ENCODE results near the gene SELENON. TPM values are rescaled to one million over a fixed set of nuclear protein-coding genes. Genes with fewer than 3 reads are reported as not detected.

Gene SELENON
- total RNA-seq, 4 donors from 2014 or later = 20.0 to 51.0 (median 43.3) TPM

DNA sequence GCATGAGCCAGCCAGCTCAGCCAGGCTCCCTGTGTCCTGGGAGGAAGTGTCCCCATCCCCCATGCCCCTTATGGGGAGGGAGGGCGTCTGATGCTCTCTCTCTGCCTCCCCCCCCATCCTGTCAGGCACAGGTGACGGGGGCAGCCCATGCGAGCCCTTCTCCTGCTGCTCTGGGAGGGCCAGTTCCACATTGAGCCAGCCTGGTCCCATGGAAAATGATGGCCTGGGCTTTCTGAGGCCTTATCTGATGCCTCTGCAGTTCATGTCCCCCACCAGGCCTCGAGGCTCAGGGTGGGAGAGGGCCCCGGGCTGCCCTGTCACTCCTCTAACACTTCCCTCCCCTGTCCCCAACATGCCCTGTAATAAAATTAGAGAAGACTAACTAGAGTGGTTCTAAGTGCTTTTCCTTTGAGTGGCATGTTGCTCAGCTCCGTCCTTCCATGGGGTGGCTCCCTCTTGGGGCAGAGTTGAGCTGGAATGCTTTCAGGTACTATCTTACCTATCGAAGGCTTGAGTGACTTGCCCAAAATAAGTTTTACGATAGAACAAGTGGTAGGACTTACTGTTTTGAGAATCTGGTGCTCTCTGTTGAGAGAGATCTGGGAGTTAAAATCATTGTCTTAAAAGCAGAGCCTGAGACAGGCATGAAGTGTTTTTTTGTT, 18.0 kb downstream of the SELENON start:
- Histone ChIP-seq H3K27ac (peak overlapping the region; percentile 39 to 99 (median 96)), H3K4me3 (no peak overlapping the region), H3K4me1 (peaks cover 26 to 38% of the 10 kb centered on the region in 2 donors), H3K36me3 (peaks cover 0 to 40% of the 10 kb centered on the region in 2 donors), H3K27me3 (no peaks in the 10 kb centered on the region), H3K9me3 (no peaks in the 10 kb centered on the region)
- TF ChIP-seq, protein P1, sequence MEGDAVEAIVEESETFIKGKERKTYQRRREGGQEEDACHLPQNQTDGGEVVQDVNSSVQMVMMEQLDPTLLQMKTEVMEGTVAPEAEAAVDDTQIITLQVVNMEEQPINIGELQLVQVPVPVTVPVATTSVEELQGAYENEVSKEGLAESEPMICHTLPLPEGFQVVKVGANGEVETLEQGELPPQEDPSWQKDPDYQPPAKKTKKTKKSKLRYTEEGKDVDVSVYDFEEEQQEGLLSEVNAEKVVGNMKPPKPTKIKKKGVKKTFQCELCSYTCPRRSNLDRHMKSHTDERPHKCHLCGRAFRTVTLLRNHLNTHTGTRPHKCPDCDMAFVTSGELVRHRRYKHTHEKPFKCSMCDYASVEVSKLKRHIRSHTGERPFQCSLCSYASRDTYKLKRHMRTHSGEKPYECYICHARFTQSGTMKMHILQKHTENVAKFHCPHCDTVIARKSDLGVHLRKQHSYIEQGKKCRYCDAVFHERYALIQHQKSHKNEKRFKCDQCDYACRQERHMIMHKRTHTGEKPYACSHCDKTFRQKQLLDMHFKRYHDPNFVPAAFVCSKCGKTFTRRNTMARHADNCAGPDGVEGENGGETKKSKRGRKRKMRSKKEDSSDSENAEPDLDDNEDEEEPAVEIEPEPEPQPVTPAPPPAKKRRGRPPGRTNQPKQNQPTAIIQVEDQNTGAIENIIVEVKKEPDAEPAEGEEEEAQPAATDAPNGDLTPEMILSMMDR (IDR thresholded peaks at IDR 0.05 in 4 of 5, conservative IDR thresholded peaks at IDR 0.05 in 1 of 5) = no peak
- no peak for TF ChIP-seq POLR2A (IDR thresholded peaks at IDR 0.05)
- intact Hi-C loops (cut with DNase I; ENCODE audit: low total_unique reads) (no loop called here), in situ Hi-C loops (cut with MboI; ENCODE audit: low sequenced_read_pairs in 4 of 4) (no loop called here)
- DNase-seq (peak in 1 of 2 donors; percentile 12), ATAC-seq (no peak)

DNA sequence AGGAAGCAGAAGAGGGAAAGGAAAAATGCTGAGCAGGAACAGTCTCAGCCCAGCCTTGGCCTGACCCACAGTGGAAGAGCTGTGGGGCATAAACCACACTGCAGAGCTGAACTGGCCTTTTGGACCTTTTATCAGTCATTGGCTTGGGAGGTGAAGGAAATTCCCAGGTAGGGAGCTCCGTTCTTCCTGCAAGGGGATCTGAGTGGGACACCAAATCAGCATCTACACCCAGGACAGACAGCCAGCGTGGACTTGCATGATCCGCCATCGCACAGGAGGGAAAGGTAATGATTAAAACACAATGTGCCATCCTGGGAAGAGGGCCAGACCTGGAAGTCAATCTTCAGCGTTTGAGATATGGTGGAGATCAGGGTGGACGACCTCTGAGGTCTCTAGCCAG, 18.6 kb downstream of the SELENON start:
- Histone ChIP-seq H3K9me3 (no peaks in the 10 kb centered on the region), H3K27ac (peak overlapping the region; percentile 39 to 99 (median 96)), H3K4me1 (peaks cover 30 to 43% of the 10 kb centered on the region in 2 donors), H3K4me3 (peak overlapping the region in 3 of 4 donors; percentile 86 to 95 (median 86)), H3K36me3 (peaks cover 0 to 34% of the 10 kb centered on the region in 2 donors), H3K27me3 (no peaks in the 10 kb centered on the region)
- in situ Hi-C loops (cut with MboI; ENCODE audit: low sequenced_read_pairs in 4 of 4) (no loop called here), intact Hi-C loops (cut with DNase I; ENCODE audit: low total_unique reads) (no loop called here)
- DNase-seq (peak in 1 of 2 donors; percentile 11), ATAC-seq (no peak)
- TF ChIP-seq, protein P1 (IDR thresholded peaks at IDR 0.05 in 4 of 5, conservative IDR thresholded peaks at IDR 0.05 in 1 of 5) = no peak
- no peak for TF ChIP-seq POLR2A (IDR thresholded peaks at IDR 0.05)

DNA sequence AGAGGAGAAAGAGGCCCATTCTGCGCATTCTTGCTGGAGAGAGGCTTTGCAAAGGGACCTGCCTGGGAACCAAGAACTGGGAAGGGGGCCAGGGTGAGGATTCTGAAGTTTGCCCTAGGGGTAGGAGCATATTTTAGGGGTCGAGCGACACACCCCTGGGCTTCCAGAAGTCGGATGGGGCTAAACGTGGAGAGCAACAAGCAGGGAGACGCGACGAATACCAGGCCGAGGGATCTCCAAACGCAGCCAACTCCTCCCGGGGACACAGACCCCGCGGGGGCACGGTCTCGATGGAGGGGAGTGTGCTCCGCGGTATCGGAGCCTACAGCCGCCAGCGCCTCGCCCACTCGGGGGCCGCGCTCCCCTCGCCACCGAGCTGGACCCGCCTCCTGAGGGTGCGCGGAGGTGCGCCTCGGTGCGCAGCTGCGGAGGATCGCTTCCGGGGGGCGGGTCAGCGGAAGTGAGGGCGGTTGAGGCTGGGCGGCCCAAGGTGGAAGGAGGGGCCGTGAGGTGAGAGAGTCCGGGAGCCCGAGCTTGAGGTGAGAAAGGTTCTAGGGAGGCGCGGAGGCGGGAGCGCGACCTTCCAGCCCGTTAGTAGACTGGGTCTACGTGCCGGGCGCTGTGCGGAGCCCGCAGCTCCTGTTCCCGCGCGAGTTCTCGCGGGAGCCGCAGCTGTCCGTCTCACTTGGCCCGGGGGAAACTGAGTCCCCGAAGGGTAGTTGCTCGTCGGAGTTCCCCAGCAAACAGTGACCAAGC, 19.7 kb downstream of the SELENON start, which contains the start of gene MTFR1L:
MTFR1L (plus strand) TSS at position 464 of the 756 bp plus-strand sequence. CDS start 3,151 bp downstream, outside the sequence.
- in situ Hi-C loops (cut with MboI; ENCODE audit: low sequenced_read_pairs in 4 of 4) = no loop called here
- peaks cover 33 to 49% of the 10 kb centered on the region in 2 donors for H3K4me1 ChIP-seq

More for the DNA sequence above, 19.7 kb downstream of the SELENON start, which contains the start of gene MTFR1L:
- intact Hi-C loops (cut with DNase I; ENCODE audit: low total_unique reads) = loop anchor here (5.0 kb wide), 1 partner anchor 178 kb away; the partner anchor contains the start of gene PAFAH2
- peak within 1 kb of the TSS; percentile 93 to 99 (median 96) for H3K27ac ChIP-seq
- TF ChIP-seq, protein P1 (IDR thresholded peaks at IDR 0.05 in 4 of 5, conservative IDR thresholded peaks at IDR 0.05 in 1 of 5) = no peak
- TF ChIP-seq POLR2A (IDR thresholded peaks at IDR 0.05) = peak; percentile 93 to 94
- no peaks in the 10 kb centered on the region for H3K27me3 ChIP-seq
- no peaks in the 10 kb centered on the region for H3K9me3 ChIP-seq
- peak; percentile 82 to 83 for DNase-seq
- peak within 1 kb of the TSS; percentile 86 to 95 (median 88) for H3K4me3 ChIP-seq
- H3K36me3 ChIP-seq = peaks cover 0 to 23% of the 10 kb centered on the region in 2 donors
- peak; percentile 80 to 81 for ATAC-seq

All from gastrocnemius medialis (tissue), 4 donors.